Ovary (tissue), 3 donors: ENCODE measurements around the gene STAT4.

Source experiments
- EP300 ChIP-seq: sonication (generic); formaldehyde crosslinking; IDR thresholded peaks from one replicate; pipeline ENCODE4 v1.6.1; 2017; ENCODE audit warnings: antibody characterized with exemption
- POLR2A ChIP-seq: fragments of 450-650 bp; IDR thresholded peaks from one replicate; pipeline ENCODE4 v1.6.1; 2017; ENCODE audit warnings: antibody characterized with exemption, mild to moderate bottlenecking, moderate library complexity
- TF ChIP-seq, protein P1 (sequence below), 3 donors: fragments of 450-650 bp in 2 of 3; fragments of 200-600 bp in 1 of 3; IDR thresholded peaks; one replicate each; pipeline versions ENCODE4 v1.5.1 to v1.8.0; 2016 to 2022; ENCODE audit warnings: antibody characterized with exemption in 3 of 3, mild to moderate bottlenecking in 1 of 3
- donor health status: DM: no; HTN: no; CAD: no.

DNA sequence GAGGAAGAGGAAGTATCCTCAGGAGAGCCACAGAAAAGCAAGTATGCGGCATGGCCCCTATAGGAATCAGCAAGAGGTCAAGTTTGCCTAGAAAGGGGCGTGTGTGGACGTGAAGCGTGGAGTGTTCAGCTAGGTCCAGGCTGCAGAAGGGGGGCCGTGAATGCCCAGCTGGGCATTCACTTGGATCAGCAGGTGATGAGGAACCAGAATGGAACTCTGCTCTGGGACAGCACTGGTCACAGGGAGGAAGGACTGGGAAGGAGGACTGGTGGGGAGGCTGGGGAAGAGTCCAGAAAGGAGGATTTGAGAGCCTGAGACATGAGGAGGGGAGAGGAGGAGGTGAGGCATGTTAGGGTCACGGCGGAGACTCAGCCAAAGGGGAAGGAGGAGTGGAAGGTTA, 156.6 kb downstream of the STAT4 start:
- TF ChIP-seq POLR2A (no peak), EP300 (no peak)
- TF ChIP-seq, protein P1, sequence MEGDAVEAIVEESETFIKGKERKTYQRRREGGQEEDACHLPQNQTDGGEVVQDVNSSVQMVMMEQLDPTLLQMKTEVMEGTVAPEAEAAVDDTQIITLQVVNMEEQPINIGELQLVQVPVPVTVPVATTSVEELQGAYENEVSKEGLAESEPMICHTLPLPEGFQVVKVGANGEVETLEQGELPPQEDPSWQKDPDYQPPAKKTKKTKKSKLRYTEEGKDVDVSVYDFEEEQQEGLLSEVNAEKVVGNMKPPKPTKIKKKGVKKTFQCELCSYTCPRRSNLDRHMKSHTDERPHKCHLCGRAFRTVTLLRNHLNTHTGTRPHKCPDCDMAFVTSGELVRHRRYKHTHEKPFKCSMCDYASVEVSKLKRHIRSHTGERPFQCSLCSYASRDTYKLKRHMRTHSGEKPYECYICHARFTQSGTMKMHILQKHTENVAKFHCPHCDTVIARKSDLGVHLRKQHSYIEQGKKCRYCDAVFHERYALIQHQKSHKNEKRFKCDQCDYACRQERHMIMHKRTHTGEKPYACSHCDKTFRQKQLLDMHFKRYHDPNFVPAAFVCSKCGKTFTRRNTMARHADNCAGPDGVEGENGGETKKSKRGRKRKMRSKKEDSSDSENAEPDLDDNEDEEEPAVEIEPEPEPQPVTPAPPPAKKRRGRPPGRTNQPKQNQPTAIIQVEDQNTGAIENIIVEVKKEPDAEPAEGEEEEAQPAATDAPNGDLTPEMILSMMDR (IDR thresholded peaks at IDR 0.05) = no peak
